Measurements from ENCODE around the gene USP30. TPM values are rescaled to one million over a fixed set of nuclear protein-coding genes. Genes with fewer than 3 reads are reported as not detected.

The USP30 gene
- total and polyA plus RNA-seq, 4 experiments from 2014 or later: 6.8 to 14.2 (median 11.0) TPM

DNA sequence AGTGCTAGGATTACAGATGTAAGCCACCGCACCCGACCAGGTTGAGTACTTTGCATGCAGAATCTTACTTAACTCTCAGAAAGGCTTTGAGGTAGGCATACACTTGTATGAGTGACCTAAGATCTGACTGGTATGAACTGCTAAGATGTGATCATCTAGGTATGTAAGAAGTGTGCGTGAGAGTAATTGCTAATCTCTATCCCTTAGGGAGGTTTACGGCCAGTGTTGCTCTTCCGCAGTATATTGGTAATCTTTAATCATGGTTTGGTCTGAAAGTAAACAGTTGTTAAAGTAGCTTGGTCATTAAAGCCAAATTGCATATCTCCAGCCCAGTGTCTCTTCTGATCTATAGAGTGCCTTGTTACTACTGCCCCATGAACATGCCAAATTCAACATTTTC lies 52.8 kb downstream of the USP30 start:
- CTCF ChIA-PET (ENCODE audit: partially characterized antibody): no interaction called here

DNA sequence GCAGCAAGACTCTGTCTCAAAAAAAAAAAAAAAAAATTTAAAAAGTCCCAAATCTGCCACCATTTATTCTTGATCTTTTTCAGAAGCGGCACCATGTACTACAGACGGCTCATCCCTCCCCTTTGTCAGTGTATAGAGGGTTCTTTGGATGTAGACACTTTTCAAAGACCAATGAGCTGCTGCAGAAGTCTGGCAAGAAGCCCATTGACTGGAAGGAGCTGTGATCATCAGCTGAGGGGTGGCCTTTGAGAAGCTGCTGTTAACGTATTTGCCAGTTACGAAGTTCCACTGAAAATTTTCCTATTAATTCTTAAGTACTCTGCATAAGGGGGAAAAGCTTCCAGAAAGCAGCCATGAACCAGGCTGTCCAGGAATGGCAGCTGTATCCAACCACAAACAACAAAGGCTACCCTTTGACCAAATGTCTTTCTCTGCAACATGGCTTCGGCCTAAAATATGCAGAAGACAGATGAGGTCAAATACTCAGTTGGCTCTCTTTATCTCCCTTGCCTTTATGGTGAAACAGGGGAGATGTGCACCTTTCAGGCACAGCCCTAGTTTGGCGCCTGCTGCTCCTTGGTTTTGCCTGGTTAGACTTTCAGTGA lies 57.5 kb downstream of the USP30 start:
- Histone ChIP-seq H3K9me3 (ENCODE audit: control insufficient read depth in 1 of 2, low read length in 2 of 2) (no peaks in the 10 kb centered on the region), H3K27ac (ENCODE audit: low read depth, low read length) (no peak overlapping the region), H3K4me1 (ENCODE audit: insufficient read depth, low read length) (peaks cover 7% of the 10 kb centered on the region), H3K4me3 (ENCODE audit: low read length in 2 of 2) (no peak overlapping the region), H3K36me3 (ENCODE audit: insufficient read depth, low read length) (peaks cover 17% of the 10 kb centered on the region), H3K27me3 (ENCODE audit: insufficient read depth, low read length) (no peaks in the 10 kb centered on the region)
- Mint-ChIP-seq H3K9me3 (no peaks in the 10 kb centered on the region), H3K27me3 (no peaks in the 10 kb centered on the region), H3K4me1 (peaks cover 10 to 25% (median 14%) of the 10 kb centered on the region in 4 donors), H3K36me3 (peaks cover 23 to 44% of the 10 kb centered on the region in 2 donors), H3K27ac (peak overlapping the region; percentile 56 to 91 (median 85)), H3K4me3 (peak overlapping the region in 6 of 8 donors; percentile 10 to 87 (median 70))
- CTCF ChIA-PET (ENCODE audit: partially characterized antibody): interaction anchor here (1.2 kb wide), 1 partner anchor 55 kb away, joined by 3 read pairs; no protein-coding TSS in a partner anchor
- DNase-seq: no peak
- POLR2A ChIA-PET (ENCODE audit: partially characterized antibody): interaction anchor here (1.5 kb wide), 1 partner anchor 56 kb away, joined by 3 read pairs; no protein-coding TSS in a partner anchor
- intact Hi-C loops (cut with micrococcal nuclease): loop anchor here (2.0 kb wide), 1 partner anchor 45 kb away; no protein-coding TSS in a partner anchor

More for the DNA sequence above, 52.8 kb downstream of the USP30 start:
- Histone ChIP-seq H3K36me3 (ENCODE audit: insufficient read depth, low read length) (peaks cover 41% of the 10 kb centered on the region), H3K4me3 (ENCODE audit: low read length in 2 of 2) (no peak overlapping the region), H3K9me3 (ENCODE audit: control insufficient read depth in 1 of 2, low read length in 2 of 2) (no peaks in the 10 kb centered on the region), H3K27me3 (ENCODE audit: insufficient read depth, low read length) (no peaks in the 10 kb centered on the region), H3K27ac (ENCODE audit: low read depth, low read length) (no peak overlapping the region), H3K4me1 (ENCODE audit: insufficient read depth, low read length) (peaks cover 7% of the 10 kb centered on the region)
- intact Hi-C loops (cut with micrococcal nuclease): no loop called here
- no peak for DNase-seq
- Mint-ChIP-seq H3K27ac (peak overlapping the region in 3 of 7 donors; percentile 7 to 44 (median 25)), H3K4me1 (peaks cover 5 to 12% (median 7%) of the 10 kb centered on the region in 4 donors), H3K27me3 (no peaks in the 10 kb centered on the region), H3K4me3 (no peak overlapping the region), H3K9me3 (no peaks in the 10 kb centered on the region), H3K36me3 (peaks cover 34 to 68% of the 10 kb centered on the region in 2 donors)
- POLR2A ChIA-PET (ENCODE audit: partially characterized antibody): no interaction called here

DNA sequence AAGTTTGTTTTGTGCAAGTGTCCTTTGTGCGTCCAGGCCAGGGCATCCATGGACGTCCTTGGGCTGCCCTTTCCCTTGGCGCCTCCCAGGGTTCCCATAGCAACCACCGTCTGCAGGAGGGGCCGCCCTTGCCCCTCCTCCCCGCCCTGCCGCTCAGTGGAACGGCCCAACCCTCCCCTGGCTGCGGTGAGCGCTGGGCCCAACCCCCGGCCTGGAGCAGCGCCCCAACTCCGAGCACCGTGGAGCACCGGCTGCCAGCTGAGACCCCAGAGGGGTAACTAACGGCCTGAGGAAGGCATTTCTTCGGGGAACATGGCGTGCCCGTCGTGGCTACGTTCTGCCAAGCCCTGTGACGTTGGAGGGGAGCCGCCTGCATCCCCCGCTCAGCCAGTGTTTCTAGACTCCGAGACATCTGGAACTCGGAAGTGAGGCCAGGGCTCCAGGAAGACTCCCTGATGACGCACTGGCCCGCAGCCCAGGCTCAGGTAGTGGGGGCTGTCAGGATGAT lies 58.7 kb downstream of the USP30 start:
- Mint-ChIP-seq H3K27me3 (no peaks in the 10 kb centered on the region), H3K9me3 (no peaks in the 10 kb centered on the region), H3K4me1 (peaks cover 9 to 37% (median 20%) of the 10 kb centered on the region in 4 donors), H3K4me3 (peak overlapping the region; percentile 73 to 88 (median 82)), H3K36me3 (peaks cover 14 to 33% of the 10 kb centered on the region in 2 donors), H3K27ac (peak overlapping the region in 6 of 7 donors; percentile 73 to 91 (median 84))
- Histone ChIP-seq H3K9me3 (ENCODE audit: control insufficient read depth in 1 of 2, low read length in 2 of 2) (no peaks in the 10 kb centered on the region), H3K27ac (ENCODE audit: low read depth, low read length) (peak overlapping the region; percentile 68), H3K36me3 (ENCODE audit: insufficient read depth, low read length) (peaks cover 6% of the 10 kb centered on the region), H3K4me3 (ENCODE audit: low read length in 2 of 2) (peak overlapping the region; percentile 9 to 53), H3K27me3 (ENCODE audit: insufficient read depth, low read length) (no peaks in the 10 kb centered on the region), H3K4me1 (ENCODE audit: insufficient read depth, low read length) (peaks cover 7% of the 10 kb centered on the region)
- peak; percentile 25 to 74 (median 45) for DNase-seq
- POLR2A ChIA-PET (ENCODE audit: partially characterized antibody): interaction anchor here (0.8 to 1.5 kb wide), 2 partner anchors 17 to 57 kb away, joined by 3 read pairs; no protein-coding TSS in a partner anchor
- CTCF ChIA-PET (ENCODE audit: partially characterized antibody): interaction anchor here (0.9 to 3.7 kb wide), 17 partner anchors 8 to 287 kb away, joined by 3 to 33 read pairs (median 4); partner anchors contain the start of gene ALKBH2
- intact Hi-C loops (cut with micrococcal nuclease): loop anchor here (1.0 to 2.0 kb wide), 2 partner anchors 13 to 44 kb away; no protein-coding TSS in a partner anchor

DNA sequence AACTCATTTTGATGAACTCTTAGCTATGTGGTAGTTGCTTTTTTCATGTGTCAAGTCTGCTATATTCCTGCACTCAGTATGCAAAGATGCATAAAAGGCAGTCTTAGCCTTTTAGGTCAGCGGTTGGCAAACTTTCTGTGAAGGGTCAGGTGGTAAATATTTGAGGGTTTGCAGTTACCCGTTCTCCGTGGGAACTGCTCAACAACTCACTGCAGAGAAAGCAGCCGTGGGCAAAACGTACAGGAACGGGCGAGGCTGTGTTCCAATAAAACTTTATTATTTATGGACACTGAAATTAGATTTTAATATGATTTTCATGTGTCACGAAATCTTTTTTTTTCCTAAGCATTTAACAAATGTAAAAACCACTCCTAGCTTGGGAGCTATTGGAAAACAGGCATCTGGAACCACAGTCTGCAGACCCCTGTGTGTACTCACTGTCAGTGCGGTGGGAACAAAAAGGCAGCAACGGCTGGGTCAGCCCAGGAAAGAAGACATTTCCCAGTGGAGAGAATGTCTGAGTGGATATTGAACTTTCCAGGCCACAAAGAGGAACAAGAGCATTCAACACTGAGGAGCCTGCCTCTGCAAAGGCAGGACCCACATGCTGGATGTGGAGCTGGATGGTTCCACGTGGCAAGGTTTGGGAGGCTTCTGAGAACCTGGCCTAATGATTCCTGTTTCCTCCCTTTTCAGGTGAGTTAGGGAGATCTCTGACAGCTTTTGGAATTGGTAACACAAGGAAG lies 60.5 kb downstream of the USP30 start:
- H3K27ac ChIP-seq (ENCODE audit: low read depth, low read length): no peak overlapping the region
- no peaks in the 10 kb centered on the region for H3K9me3 ChIP-seq (ENCODE audit: control insufficient read depth in 1 of 2, low read length in 2 of 2)
- Mint-ChIP-seq H3K4me3 (peak overlapping the region in 1 of 8 donors; percentile 62), H3K27me3 (no peaks in the 10 kb centered on the region), H3K36me3 (peaks cover 10 to 20% of the 10 kb centered on the region in 2 donors), H3K27ac (peak overlapping the region in 1 of 7 donors; percentile 49), H3K9me3 (no peaks in the 10 kb centered on the region), H3K4me1 (peaks cover 9 to 37% (median 20%) of the 10 kb centered on the region in 4 donors)
- peaks cover 7% of the 10 kb centered on the region for H3K4me1 ChIP-seq (ENCODE audit: insufficient read depth, low read length)
- H3K27me3 ChIP-seq (ENCODE audit: insufficient read depth, low read length): no peaks in the 10 kb centered on the region
- intact Hi-C loops (cut with micrococcal nuclease): loop anchor here (2.0 kb wide), 1 partner anchor 272 kb away; no protein-coding TSS in a partner anchor
- H3K36me3 ChIP-seq (ENCODE audit: insufficient read depth, low read length): peaks cover 5% of the 10 kb centered on the region
- no peak for DNase-seq
- ChIA-PET POLR2A (ENCODE audit: partially characterized antibody) (interaction anchor here (1.3 kb wide), 1 partner anchor 8 kb away, joined by 3 read pairs; no protein-coding TSS in a partner anchor), CTCF (ENCODE audit: partially characterized antibody) (interaction anchor here (0.6 to 3.7 kb wide), 22 partner anchors 7 to 1095 kb away, joined by 3 to 33 read pairs (median 6); partner anchors contain the start of gene ALKBH2)
- no peak overlapping the region for H3K4me3 ChIP-seq (ENCODE audit: low read length in 2 of 2)

DNA sequence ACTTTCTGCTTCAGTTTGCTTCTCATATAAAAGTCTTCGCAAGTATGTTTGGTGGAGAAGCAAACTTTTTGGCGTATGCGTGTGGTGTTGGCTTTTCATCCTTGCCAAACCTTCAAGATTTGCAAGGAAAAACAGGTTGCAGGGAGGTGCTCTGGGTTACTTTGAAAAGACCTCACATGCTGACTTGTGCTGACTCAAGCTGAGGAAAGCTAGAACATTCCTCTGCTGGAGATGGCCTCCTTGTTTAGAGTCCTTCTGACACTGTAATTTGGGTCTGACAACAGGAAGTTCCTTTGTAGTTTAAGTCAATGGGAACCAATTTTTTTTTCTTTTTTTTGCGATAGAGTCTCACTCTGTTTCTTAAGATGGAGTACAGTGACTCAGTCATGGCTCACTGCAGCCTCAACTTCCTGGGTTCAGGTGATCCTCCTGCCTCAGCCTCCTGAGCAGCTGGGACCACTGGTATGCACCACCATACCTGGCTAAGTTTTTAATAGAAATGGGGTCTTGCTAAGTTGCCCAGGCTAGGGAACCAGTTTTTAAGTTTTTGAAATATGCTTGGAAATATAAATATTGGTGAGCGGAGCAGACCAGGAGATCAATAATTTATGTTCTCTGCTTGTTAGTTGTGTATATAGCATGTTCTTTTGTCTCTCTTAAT lies 61.4 kb downstream of the USP30 start:
- H3K27me3 Mint-ChIP-seq: no peaks in the 10 kb centered on the region
- H3K27ac Mint-ChIP-seq: peak overlapping the region in 1 of 7 donors; percentile 3
- POLR2A ChIA-PET (ENCODE audit: partially characterized antibody): no interaction called here

DNA sequence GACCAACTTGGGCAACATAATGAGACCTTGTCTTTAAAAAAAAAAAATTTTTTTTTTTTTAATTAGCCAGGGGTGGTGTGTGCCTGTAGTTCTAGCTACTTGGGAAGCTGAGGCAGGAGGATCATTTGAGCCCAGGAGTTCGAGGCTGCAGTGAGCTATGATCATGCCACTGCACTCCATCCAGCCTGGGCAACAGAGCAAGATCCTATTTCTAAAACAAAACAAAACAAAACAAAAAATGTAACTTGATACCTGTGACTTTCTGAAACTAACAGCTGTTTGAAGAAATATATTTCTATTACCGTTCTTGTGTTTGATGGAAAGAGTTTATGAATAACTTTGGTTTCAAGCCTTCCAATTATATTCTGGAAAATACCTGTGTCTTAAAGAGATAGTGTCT lies 62.3 kb downstream of the USP30 start:
- peak overlapping the region in 1 of 8 donors; percentile 23 for H3K4me3 Mint-ChIP-seq
- H3K9me3 Mint-ChIP-seq: no peaks in the 10 kb centered on the region
- H3K4me1 Mint-ChIP-seq: peaks cover 9 to 37% (median 20%) of the 10 kb centered on the region in 4 donors
- H3K4me3 ChIP-seq (ENCODE audit: low read length in 2 of 2): no peak overlapping the region
- H3K27ac ChIP-seq (ENCODE audit: low read depth, low read length): no peak overlapping the region
- H3K27ac Mint-ChIP-seq: peak overlapping the region in 1 of 7 donors; percentile 24
- peaks cover 7% of the 10 kb centered on the region for H3K4me1 ChIP-seq (ENCODE audit: insufficient read depth, low read length)
- no peaks in the 10 kb centered on the region for H3K9me3 ChIP-seq (ENCODE audit: control insufficient read depth in 1 of 2, low read length in 2 of 2)
- intact Hi-C loops (cut with micrococcal nuclease): no loop called here
- no peaks in the 10 kb centered on the region for H3K27me3 Mint-ChIP-seq
- H3K36me3 Mint-ChIP-seq: peaks cover 4 to 10% of the 10 kb centered on the region in 2 donors
- DNase-seq: no peak
- no peaks in the 10 kb centered on the region for H3K27me3 ChIP-seq (ENCODE audit: insufficient read depth, low read length)
- POLR2A ChIA-PET (ENCODE audit: partially characterized antibody): no interaction called here
- H3K36me3 ChIP-seq (ENCODE audit: insufficient read depth, low read length): peaks cover 5% of the 10 kb centered on the region
- CTCF ChIA-PET (ENCODE audit: partially characterized antibody): interaction anchor here (0.6 to 3.7 kb wide), 5 partner anchors 8 to 279 kb away, joined by 3 to 15 read pairs (median 3); no protein-coding TSS in a partner anchor

More for the DNA sequence above, 61.4 kb downstream of the USP30 start:
- H3K36me3 ChIP-seq (ENCODE audit: insufficient read depth, low read length): peaks cover 5% of the 10 kb centered on the region
- Mint-ChIP-seq H3K36me3 (peaks cover 8 to 15% of the 10 kb centered on the region in 2 donors), H3K4me1 (peaks cover 9 to 37% (median 20%) of the 10 kb centered on the region in 4 donors), H3K4me3 (peak overlapping the region in 3 of 8 donors; percentile 1 to 38 (median 15)), H3K9me3 (no peaks in the 10 kb centered on the region)
- H3K27me3 ChIP-seq (ENCODE audit: insufficient read depth, low read length): no peaks in the 10 kb centered on the region
- H3K27ac ChIP-seq (ENCODE audit: low read depth, low read length): no peak overlapping the region
- peaks cover 7% of the 10 kb centered on the region for H3K4me1 ChIP-seq (ENCODE audit: insufficient read depth, low read length)
- H3K4me3 ChIP-seq (ENCODE audit: low read length in 2 of 2): no peak overlapping the region
- no peak for DNase-seq
- intact Hi-C loops (cut with micrococcal nuclease): loop anchor here (2.0 kb wide), 1 partner anchor 271 kb away; no protein-coding TSS in a partner anchor
- CTCF ChIA-PET (ENCODE audit: partially characterized antibody): interaction anchor here (1.2 to 3.7 kb wide), 5 partner anchors 9 to 267 kb away, joined by 3 to 33 read pairs (median 9); no protein-coding TSS in a partner anchor
- H3K9me3 ChIP-seq (ENCODE audit: control insufficient read depth in 1 of 2, low read length in 2 of 2): no peaks in the 10 kb centered on the region

All from CD4-positive, alpha-beta memory T cell (primary cell).